Ammon's horn (tissue), 1 donor: ENCODE measurements around the gene ECE1.
A peak's percentile ranks its signal among the peaks of the same experiment; 100 is the strongest.
"Not testable (repeated sequence)": the region's sequence is repeated elsewhere in the genome, so short reads cannot be mapped to it uniquely, and the experiment has no call there.

ENCODE experiments used
- DNase-seq: peaks from one replicate; pipeline ENCODE4 v3.0.0-alpha.2; 2016; ENCODE audit warnings: low spot score

The ECE1 gene

DNA sequence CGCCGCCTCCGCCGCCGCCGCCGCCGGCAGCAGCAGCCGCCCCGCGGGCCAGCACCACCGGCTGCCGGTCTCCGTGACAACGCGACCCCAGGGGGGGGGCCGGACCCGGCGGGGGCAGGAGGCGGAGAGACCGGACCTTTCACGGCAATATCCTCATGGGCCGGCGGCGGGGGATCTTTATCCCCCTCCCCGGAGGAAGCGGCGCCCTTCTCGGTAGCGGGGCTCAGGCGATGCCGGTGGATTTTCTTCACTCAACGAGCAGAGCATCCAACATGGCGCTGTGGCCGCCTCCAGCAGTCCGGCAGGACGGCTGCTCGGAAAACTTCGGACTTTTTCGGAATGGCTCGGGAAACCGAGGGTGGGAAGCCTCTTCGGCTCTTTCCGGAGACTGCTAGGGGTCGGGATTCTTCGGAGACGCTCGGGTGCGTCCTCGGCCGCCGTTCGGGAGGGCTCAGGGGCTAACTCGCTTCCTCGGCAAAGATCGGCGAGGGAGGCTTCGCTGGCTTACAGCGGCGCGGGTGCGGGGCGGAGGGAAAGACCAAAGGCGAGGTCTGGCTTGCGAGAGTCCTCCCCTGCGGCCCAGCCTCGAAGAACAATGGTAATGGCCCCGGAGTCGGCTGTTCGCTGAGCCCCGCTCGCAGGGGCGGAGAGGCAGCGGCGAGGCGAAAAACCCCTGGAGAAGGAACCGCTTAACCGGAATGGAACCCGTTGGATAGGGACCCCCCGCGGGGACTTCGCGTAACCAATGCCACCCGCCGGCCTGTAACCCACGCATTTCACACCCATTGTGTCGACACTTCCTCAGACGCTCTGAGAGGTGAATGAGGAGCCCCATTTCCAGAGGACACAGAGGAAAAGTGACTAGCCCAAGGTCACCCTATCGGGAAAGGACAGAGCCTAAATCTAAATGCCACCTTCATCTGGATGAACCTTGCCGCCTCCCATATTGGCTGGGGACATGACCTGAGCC lies 113.4 kb downstream of the ECE1 start, which contains the start of gene EIF4G3:
EIF4G3 (minus strand) TSS at position 312 of the 970 bp plus-strand sequence. CDS start 174,155 bp downstream, outside the sequence.
- DNase-seq = peak; percentile 97

DNA sequence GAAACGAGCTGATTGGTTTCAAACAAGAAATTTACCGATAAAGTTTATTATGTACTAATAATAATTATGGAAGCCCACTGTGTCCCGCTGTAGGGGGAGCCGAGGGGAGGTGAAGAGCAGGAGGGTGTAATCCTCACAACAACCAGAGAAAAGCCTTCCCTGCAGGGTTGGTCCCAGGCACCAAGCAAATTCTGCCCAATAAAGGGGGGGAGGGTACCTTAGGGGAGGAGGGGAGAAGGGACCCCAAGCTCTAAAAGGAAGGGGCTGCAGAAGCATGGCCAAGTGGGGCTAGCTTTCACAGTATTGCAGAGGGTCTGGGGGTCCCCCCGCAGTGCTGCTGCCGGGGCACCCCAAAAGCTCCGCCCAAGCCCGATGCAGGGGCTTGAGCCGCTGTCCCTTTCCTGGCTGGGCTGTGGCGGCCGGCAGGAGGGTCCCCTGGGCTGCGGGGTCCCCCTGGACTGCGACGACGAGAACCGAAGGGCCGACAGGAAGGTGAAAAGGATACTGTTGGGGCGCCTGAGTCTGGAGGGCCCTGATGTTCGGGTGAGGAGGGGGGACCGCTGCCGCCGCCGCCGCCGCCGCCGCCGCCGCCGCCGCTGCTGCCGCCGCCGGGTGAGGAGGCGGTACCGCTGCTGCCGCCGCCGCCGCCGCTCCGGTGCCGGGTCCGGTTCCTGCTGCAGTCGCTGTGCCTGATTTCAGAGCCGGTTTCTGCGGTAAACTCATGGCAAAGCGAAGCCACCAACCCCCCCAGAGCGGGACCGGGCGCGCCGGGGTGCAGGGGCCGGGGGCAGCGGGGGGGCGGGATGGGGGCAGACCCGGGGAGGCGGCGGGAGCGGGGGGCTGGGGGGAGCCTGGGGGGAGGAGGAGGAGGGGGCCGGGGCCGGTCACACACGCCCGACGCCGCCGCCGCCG lies 114.3 kb downstream of the ECE1 start:
- peak; percentile 44 for DNase-seq

DNA sequence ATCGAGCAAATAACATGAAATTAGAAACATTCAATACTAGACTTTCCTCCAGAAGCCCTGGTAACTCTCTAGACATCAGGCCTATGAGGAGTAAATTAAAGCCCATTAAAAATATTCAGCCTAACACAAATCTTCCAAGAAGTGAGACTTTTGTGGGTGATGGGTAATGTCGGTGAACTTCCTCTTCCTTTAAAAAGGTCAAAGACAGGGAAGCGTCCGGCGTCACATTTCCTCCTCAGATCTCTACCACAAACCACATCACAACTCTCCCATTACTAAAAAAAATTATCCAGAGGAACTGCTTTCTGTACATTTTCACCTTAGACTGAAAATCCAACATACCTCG lies 115.0 kb downstream of the ECE1 start:
- peak; percentile 67 for DNase-seq

DNA sequence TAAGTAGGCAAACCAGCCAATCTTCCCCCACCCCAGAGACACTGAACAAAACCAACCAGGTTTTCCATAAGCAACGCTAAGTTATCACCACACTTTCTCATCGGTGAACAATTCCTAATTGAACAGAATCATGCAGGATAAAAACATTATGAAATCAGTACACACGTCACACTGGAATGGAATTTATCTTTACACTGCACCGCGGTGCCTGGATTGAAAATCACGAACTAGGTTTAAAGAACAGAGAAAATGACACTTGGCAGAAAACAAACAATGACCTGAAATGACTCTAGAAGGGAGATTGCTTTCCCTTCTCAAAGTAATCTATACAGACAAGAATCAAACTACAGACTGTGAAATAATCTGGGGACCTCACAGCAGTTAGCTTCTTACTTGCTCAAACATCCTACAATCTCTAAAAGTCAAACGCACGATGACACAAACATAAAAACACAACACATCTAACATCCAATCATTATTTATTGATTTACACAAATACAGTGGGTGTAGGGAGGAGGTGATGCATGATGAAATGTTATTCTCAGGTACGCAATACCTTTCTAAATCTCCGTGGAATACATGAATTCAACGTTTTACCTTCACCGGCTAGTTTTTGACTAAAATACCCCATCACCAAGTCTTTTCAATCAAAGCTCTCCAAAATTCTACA lies 115.5 kb downstream of the ECE1 start:
- DNase-seq = no peak

DNA sequence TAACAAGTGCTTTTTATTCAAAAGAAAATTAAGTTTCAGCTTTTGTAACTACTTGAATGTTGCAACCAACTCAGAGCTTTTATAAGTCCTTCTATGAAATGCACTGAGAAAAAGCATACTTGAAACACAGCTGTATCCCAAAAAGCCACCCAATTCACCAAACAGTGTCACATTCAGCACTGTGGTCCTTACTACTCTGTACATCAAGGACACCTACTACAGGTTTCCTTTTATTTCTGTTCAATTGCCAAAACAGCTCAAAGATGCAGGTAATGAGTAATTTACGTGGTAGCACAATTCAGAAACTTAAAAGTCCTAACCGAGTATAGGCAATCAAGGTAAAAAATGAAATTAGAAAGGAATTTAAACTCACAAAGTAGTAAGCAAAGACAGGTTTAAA lies 116.0 kb downstream of the ECE1 start:
- no peak for DNase-seq

GRCh38 chr1:21173096-21173495 lies 117.2 kb downstream of the ECE1 start:
- not testable (repeated sequence) for DNase-seq

- not testable (repeated sequence) for DNase-seq
Observed at GRCh38 chr1:21170837-21171236, 119.4 kb downstream of the ECE1 start.

- DNase-seq = no peak
Observed at GRCh38 chr1:21168444-21168843, 121.8 kb downstream of the ECE1 start.
